ENCODE measurements around the gene EHD1.

- TF ChIP-seq, protein P1, sequence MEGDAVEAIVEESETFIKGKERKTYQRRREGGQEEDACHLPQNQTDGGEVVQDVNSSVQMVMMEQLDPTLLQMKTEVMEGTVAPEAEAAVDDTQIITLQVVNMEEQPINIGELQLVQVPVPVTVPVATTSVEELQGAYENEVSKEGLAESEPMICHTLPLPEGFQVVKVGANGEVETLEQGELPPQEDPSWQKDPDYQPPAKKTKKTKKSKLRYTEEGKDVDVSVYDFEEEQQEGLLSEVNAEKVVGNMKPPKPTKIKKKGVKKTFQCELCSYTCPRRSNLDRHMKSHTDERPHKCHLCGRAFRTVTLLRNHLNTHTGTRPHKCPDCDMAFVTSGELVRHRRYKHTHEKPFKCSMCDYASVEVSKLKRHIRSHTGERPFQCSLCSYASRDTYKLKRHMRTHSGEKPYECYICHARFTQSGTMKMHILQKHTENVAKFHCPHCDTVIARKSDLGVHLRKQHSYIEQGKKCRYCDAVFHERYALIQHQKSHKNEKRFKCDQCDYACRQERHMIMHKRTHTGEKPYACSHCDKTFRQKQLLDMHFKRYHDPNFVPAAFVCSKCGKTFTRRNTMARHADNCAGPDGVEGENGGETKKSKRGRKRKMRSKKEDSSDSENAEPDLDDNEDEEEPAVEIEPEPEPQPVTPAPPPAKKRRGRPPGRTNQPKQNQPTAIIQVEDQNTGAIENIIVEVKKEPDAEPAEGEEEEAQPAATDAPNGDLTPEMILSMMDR (IDR thresholded peaks at IDR 0.05; ENCODE audit: low read length), result no peak
- TF ChIP-seq EZH2 (optimal IDR thresholded peaks at IDR 0.05; ENCODE audit: low read depth, low read length), result no peak
- TF ChIP-seq EZH2phosphoT487 (IDR thresholded peaks at IDR 0.05; ENCODE audit: low read length), result no peak
Observed at GRCh38 chr11:64905516-64906313, 27.3 kb upstream of the EHD1 start.

Data from MM.1S (cell line).